ENCODE data around the gene DAAM1. TPM values are rescaled to one million over a fixed set of nuclear protein-coding genes. Genes with fewer than 3 reads are reported as not detected.

Gene DAAM1
- total RNA-seq, 1 experiment from 2014 or later: 11.5 TPM

GRCh38 chr14:59305231-59305630 is 116.8 kb downstream of the DAAM1 start:
- no peaks in the 10 kb centered on the region for H3K27me3 ChIP-seq (replicated peaks; ENCODE audit: insufficient read depth, low read depth, low read length, poor library complexity)
- no peaks in the 10 kb centered on the region for H3K9me3 ChIP-seq (ENCODE audit: low read depth, low read length, poor library complexity, severe bottlenecking)
- H3K4me3 ChIP-seq (ENCODE audit: low read depth, low read length, poor library complexity, severe bottlenecking): no peak overlapping the region
- no peak overlapping the region for H3K27ac ChIP-seq (ENCODE audit: low read depth, low read length, poor library complexity, severe bottlenecking)
- BruUV-seq (replicated peaks): no TSS peak
- no peaks in the 10 kb centered on the region for H3K36me3 ChIP-seq (ENCODE audit: insufficient read depth, low read length, poor library complexity, severe bottlenecking)
- intact Hi-C loops (cut with micrococcal nuclease; ENCODE audit: unreplicated experiment): no loop called here
- ChIA-PET CTCF (no interaction called here), POLR2A (ENCODE audit: low non-redundant PET) (no interaction called here)
- TF ChIP-seq CTCF (conservative IDR thresholded peaks at IDR 0.05; ENCODE audit: low read depth, low read length): no peak
- no peak for TF ChIP-seq EZH2 (IDR thresholded peaks at IDR 0.05; ENCODE audit: borderline replicate concordance, low read depth, low read length, poor library complexity, severe bottlenecking)
- no peak for DNase-seq (ENCODE audit: low spot score)
- no peaks in the 10 kb centered on the region for H3K4me1 ChIP-seq (ENCODE audit: insufficient read depth, low read length, poor library complexity, severe bottlenecking)

DNA sequence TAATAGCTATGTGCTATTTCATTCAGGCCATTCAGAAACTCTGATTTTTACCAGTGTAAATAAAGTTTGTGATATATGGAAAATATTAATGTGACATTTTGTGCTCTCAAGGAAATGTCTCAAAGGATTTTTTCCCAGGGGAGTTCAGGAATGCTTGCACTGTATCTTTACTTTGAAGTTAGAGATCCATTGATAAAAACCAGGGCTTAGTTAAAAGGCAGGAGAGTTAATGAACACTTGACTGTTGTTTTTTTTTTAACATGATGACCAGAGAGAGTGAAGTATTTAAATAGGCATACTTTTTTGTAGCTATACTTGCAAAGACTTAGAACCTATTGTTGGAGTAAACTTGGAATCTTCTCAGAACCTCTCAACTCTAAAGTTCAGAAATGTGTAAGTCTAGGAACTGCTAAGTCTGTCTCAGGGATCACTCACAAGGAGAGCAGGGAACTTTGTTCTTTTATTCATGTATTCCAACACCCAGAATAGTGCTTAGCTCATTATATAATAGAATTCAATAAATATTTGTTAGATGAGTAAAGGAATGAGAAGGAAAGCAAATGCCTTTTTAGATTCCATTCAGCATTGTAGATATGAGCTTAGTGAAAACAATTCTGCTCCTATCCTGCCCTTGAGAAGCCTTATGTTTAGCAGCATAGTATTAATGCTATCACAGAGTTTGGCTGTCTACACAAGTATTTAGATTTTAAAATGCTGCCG is 117.5 kb downstream of the DAAM1 start:
- no peaks in the 10 kb centered on the region for H3K27me3 ChIP-seq (replicated peaks; ENCODE audit: insufficient read depth, low read depth, low read length, poor library complexity)
- H3K4me1 ChIP-seq (ENCODE audit: insufficient read depth, low read length, poor library complexity, severe bottlenecking): no peaks in the 10 kb centered on the region
- TF ChIP-seq CTCF (conservative IDR thresholded peaks at IDR 0.05; ENCODE audit: low read depth, low read length) (no peak), EZH2 (IDR thresholded peaks at IDR 0.05; ENCODE audit: borderline replicate concordance, low read depth, low read length, poor library complexity, severe bottlenecking) (no peak)
- intact Hi-C loops (cut with micrococcal nuclease; ENCODE audit: unreplicated experiment): no loop called here
- DNase-seq (ENCODE audit: low spot score): peak; percentile 28
- H3K27ac ChIP-seq (ENCODE audit: low read depth, low read length, poor library complexity, severe bottlenecking): no peak overlapping the region
- H3K9me3 ChIP-seq (ENCODE audit: low read depth, low read length, poor library complexity, severe bottlenecking): no peaks in the 10 kb centered on the region
- POLR2A ChIA-PET (ENCODE audit: low non-redundant PET): no interaction called here
- no peaks in the 10 kb centered on the region for H3K36me3 ChIP-seq (ENCODE audit: insufficient read depth, low read length, poor library complexity, severe bottlenecking)
- BruUV-seq (replicated peaks): no TSS peak
- no peak overlapping the region for H3K4me3 ChIP-seq (ENCODE audit: low read depth, low read length, poor library complexity, severe bottlenecking)
- CTCF ChIA-PET: no interaction called here

DNA sequence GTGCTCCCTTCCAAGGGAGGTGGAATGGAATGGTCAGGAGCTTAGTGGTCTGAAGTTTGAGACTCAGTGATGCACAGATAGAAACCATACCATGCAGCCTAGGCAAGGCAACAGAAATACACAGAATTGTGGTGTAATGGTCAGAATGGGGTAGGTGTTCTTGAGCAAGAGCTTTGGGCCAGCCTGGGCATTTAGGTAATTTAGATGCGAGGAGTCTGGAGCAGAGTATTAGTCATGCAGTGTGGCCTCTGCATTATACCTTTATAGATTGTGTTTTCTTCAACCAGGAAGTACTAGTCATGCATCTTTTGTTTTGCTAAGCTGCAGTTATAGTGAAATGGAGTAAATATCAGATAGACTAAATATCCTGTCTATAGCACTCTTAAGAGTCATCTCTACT is 118.3 kb downstream of the DAAM1 start:
- TF ChIP-seq CTCF (conservative IDR thresholded peaks at IDR 0.05; ENCODE audit: low read depth, low read length) (no peak), EZH2 (IDR thresholded peaks at IDR 0.05; ENCODE audit: borderline replicate concordance, low read depth, low read length, poor library complexity, severe bottlenecking) (no peak)
- no peak for DNase-seq (ENCODE audit: low spot score)
- Histone ChIP-seq H3K36me3 (ENCODE audit: insufficient read depth, low read length, poor library complexity, severe bottlenecking) (no peaks in the 10 kb centered on the region), H3K9me3 (ENCODE audit: low read depth, low read length, poor library complexity, severe bottlenecking) (no peaks in the 10 kb centered on the region), H3K27me3 (replicated peaks; ENCODE audit: insufficient read depth, low read depth, low read length, poor library complexity) (no peaks in the 10 kb centered on the region), H3K27ac (ENCODE audit: low read depth, low read length, poor library complexity, severe bottlenecking) (no peak overlapping the region), H3K4me1 (ENCODE audit: insufficient read depth, low read length, poor library complexity, severe bottlenecking) (no peaks in the 10 kb centered on the region), H3K4me3 (ENCODE audit: low read depth, low read length, poor library complexity, severe bottlenecking) (no peak overlapping the region)
- ChIA-PET POLR2A (ENCODE audit: low non-redundant PET) (no interaction called here), CTCF (no interaction called here)
- no TSS peak for BruUV-seq (replicated peaks)
- intact Hi-C loops (cut with micrococcal nuclease; ENCODE audit: unreplicated experiment): no loop called here
